ENCODE measurements around the gene TRIM9. TPM values are rescaled to one million over a fixed set of nuclear protein-coding genes. Genes with fewer than 3 reads are reported as not detected.

Gene TRIM9
- total RNA-seq, 4 donors from 2014 or later = 0.26 to 3.0 (median 0.87) TPM

DNA sequence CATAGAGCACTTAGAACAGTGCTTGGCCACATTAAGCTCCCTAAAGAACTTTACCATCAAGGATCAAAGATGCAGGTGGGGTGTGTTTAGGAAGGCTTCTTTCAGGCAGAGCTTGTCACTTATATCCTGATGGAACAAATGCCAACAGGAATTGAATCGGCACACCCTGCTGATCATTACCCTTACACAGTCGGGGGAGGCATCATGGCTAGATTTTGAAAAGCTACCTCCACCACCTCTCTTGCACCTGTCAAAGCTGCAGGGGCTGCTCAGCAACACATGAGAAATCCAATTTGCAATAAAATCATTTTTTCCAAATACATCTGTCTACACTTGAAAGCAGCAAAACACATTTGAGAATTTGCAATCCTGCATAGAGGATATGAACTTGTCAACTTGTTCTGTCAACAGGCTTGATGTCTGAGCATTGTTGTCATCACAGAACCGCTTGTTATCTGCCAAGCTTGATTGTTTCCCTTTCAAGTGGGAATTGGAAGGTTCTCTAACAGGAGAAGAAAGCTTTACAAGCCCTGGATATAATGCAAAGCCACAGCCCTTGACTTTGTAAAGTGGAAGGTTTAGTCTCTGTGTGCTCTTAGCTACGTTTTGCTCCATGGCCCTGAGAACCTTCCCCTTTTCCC is 24.6 kb upstream of the TRIM9 start:
- Histone ChIP-seq H3K36me3 (no peaks in the 10 kb centered on the region), H3K27me3 (no peaks in the 10 kb centered on the region), H3K4me3 (no peak overlapping the region), H3K9me3 (no peaks in the 10 kb centered on the region), H3K27ac (no peak overlapping the region), H3K4me1 (no peaks in the 10 kb centered on the region)
- in situ Hi-C loops (cut with MboI; ENCODE audit: low sequenced_read_pairs in 4 of 4) (no loop called here), intact Hi-C loops (cut with DNase I; ENCODE audit: low total_unique reads) (no loop called here)
- ATAC-seq = no peak
- no peak for DNase-seq
- TF ChIP-seq POLR2A (IDR thresholded peaks at IDR 0.05) = no peak
- no peak for TF ChIP-seq CTCF (IDR thresholded peaks at IDR 0.05 in 4 of 5, conservative IDR thresholded peaks at IDR 0.05 in 1 of 5)

DNA sequence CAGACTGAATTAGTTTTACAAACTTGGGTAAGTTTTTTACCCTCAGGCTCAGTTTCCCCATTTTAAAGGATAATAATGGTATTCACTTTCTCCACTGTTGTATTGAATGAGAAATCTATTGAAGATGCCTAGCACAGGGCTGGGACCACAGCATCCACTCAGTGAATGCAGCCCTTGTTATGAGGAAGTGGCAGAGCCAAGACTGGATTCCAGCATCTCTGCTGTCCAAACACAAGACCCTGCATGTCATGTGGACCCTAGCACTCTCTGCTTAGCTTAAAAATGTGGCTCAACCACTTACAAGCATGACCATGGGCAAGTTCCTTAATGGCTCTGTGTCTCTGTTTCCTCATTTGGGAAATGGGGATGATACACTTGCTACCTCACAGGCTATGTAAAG is 24.1 kb upstream of the TRIM9 start:
- no peak for DNase-seq
- in situ Hi-C loops (cut with MboI; ENCODE audit: low sequenced_read_pairs in 4 of 4) = no loop called here

DNA sequence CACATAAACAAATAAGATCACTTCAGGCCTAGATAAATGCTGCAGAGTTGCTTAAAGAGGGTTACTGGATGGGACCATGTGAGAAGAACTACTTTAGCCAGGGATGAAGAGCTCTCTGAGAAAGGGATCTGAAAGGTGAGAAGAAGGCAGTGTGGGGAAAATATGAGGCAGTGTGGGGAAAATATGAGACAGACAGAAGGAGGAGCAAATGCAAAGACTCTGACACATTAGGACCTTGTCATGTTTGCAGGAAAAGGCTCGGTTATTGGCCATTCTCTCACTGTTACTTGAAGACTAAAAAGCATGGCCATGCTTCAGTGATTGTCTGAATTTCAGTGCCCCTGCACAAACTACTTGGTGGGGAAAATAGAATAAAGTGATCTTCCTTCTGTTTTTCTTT is 22.7 kb upstream of the TRIM9 start:
- Histone ChIP-seq H3K36me3 (no peaks in the 10 kb centered on the region), H3K9me3 (no peaks in the 10 kb centered on the region), H3K4me3 (no peak overlapping the region), H3K4me1 (no peaks in the 10 kb centered on the region), H3K27me3 (no peaks in the 10 kb centered on the region), H3K27ac (no peak overlapping the region)
- TF ChIP-seq CTCF (IDR thresholded peaks at IDR 0.05 in 4 of 5, conservative IDR thresholded peaks at IDR 0.05 in 1 of 5) (no peak), POLR2A (IDR thresholded peaks at IDR 0.05) (no peak)
- DNase-seq (no peak), ATAC-seq (no peak)
- in situ Hi-C loops (cut with MboI; ENCODE audit: low sequenced_read_pairs in 4 of 4) = no loop called here
- intact Hi-C loops (cut with DNase I; ENCODE audit: low total_unique reads) = no loop called here

More for the DNA sequence above, 24.1 kb upstream of the TRIM9 start:
- no peak overlapping the region for H3K27ac ChIP-seq
- no peak for TF ChIP-seq POLR2A (IDR thresholded peaks at IDR 0.05)
- no peak for TF ChIP-seq CTCF (IDR thresholded peaks at IDR 0.05 in 4 of 5, conservative IDR thresholded peaks at IDR 0.05 in 1 of 5)
- H3K4me3 ChIP-seq = no peak overlapping the region
- intact Hi-C loops (cut with DNase I; ENCODE audit: low total_unique reads) = no loop called here
- H3K27me3 ChIP-seq = no peaks in the 10 kb centered on the region
- H3K9me3 ChIP-seq = no peaks in the 10 kb centered on the region
- no peaks in the 10 kb centered on the region for H3K4me1 ChIP-seq
- no peaks in the 10 kb centered on the region for H3K36me3 ChIP-seq
- no peak for ATAC-seq

DNA sequence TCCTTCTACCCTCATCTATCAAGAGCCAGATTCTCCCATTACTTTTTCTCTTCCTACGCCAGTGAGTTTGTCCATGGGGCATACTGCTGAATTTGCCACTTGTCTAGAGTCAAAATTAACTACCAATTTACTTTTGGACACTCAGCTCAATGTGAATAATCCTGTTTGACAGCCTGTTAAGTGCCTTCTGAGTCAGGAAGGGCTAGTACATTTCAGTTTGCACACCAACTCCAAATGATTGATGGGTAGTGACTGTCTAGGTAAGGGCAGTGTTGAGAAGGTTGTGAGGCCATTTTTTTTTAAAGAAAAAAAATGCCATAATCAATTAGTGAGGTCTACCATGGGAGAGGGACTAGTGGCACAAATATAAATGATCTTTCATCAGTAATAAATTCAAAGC is 21.8 kb upstream of the TRIM9 start:
- Histone ChIP-seq H3K36me3 (no peaks in the 10 kb centered on the region), H3K4me3 (no peak overlapping the region), H3K9me3 (no peaks in the 10 kb centered on the region), H3K27ac (no peak overlapping the region), H3K27me3 (no peaks in the 10 kb centered on the region), H3K4me1 (no peaks in the 10 kb centered on the region)
- TF ChIP-seq POLR2A (IDR thresholded peaks at IDR 0.05) = no peak
- no peak for TF ChIP-seq CTCF (IDR thresholded peaks at IDR 0.05 in 4 of 5, conservative IDR thresholded peaks at IDR 0.05 in 1 of 5)
- in situ Hi-C loops (cut with MboI; ENCODE audit: low sequenced_read_pairs in 4 of 4) = no loop called here
- intact Hi-C loops (cut with DNase I; ENCODE audit: low total_unique reads) = no loop called here
- ATAC-seq = no peak
- DNase-seq = no peak

- Histone ChIP-seq H3K27me3 (no peaks in the 10 kb centered on the region), H3K4me3 (no peak overlapping the region), H3K4me1 (no peaks in the 10 kb centered on the region), H3K9me3 (no peaks in the 10 kb centered on the region), H3K36me3 (no peaks in the 10 kb centered on the region), H3K27ac (no peak overlapping the region)
- intact Hi-C loops (cut with DNase I; ENCODE audit: low total_unique reads) (no loop called here), in situ Hi-C loops (cut with MboI; ENCODE audit: low sequenced_read_pairs in 4 of 4) (no loop called here)
- TF ChIP-seq POLR2A (IDR thresholded peaks at IDR 0.05) (no peak), CTCF (IDR thresholded peaks at IDR 0.05 in 4 of 5, conservative IDR thresholded peaks at IDR 0.05 in 1 of 5) (no peak)
- DNase-seq (no peak), ATAC-seq (no peak)
These were observed 14.7 kb upstream of the TRIM9 start for GRCh38 chr14:51109651-51110050.

All from gastrocnemius medialis (tissue), 4 donors.